ENCODE data around the gene NOA1. TPM values are rescaled to one million over a fixed set of nuclear protein-coding genes. Genes with fewer than 3 reads are reported as not detected.
"Not testable (repeated sequence)": the region's sequence is repeated elsewhere in the genome, so short reads cannot be mapped to it uniquely, and the experiment has no call there.

The NOA1 gene
- total RNA-seq, 1 donor from 2014 or later = 14.5 TPM

GRCh38 chr4:56940403-56940802 is 37.0 kb downstream of the NOA1 start:
- peaks cover 12% of the 10 kb centered on the region for H3K36me3 Mint-ChIP-seq (ENCODE audit: low read depth)
- no peak for TF ChIP-seq CTCF (IDR thresholded peaks at IDR 0.05)
- H3K4me1 Mint-ChIP-seq (ENCODE audit: low read depth) = peaks cover 11% of the 10 kb centered on the region
- no peaks in the 10 kb centered on the region for H3K27me3 Mint-ChIP-seq (ENCODE audit: low read depth)
- H3K9me3 Mint-ChIP-seq (ENCODE audit: low read depth) = no peaks in the 10 kb centered on the region
- no peak overlapping the region for H3K27ac Mint-ChIP-seq (ENCODE audit: unreplicated experiment)
- DNase-seq (ENCODE audit: low spot score) = no peak
- no peak overlapping the region for H3K4me3 Mint-ChIP-seq (ENCODE audit: unreplicated experiment)

GRCh38 chr4:56939826-56940225 is 37.6 kb downstream of the NOA1 start:
- Mint-ChIP-seq H3K36me3 (ENCODE audit: low read depth) (peaks cover 12% of the 10 kb centered on the region), H3K4me1 (ENCODE audit: low read depth) (peaks cover 11% of the 10 kb centered on the region)
- not testable (repeated sequence) for H3K27me3 Mint-ChIP-seq (ENCODE audit: low read depth); H3K27ac Mint-ChIP-seq (ENCODE audit: unreplicated experiment); DNase-seq (ENCODE audit: low spot score); H3K9me3 Mint-ChIP-seq (ENCODE audit: low read depth); H3K4me3 Mint-ChIP-seq (ENCODE audit: unreplicated experiment)

- Mint-ChIP-seq H3K36me3 (ENCODE audit: low read depth) (peaks cover 17% of the 10 kb centered on the region), H3K27ac (ENCODE audit: unreplicated experiment) (peak overlapping the region; percentile 88), H3K9me3 (ENCODE audit: low read depth) (no peaks in the 10 kb centered on the region), H3K4me1 (ENCODE audit: low read depth) (peaks cover 14% of the 10 kb centered on the region), H3K4me3 (ENCODE audit: unreplicated experiment) (no peak overlapping the region), H3K27me3 (ENCODE audit: low read depth) (no peaks in the 10 kb centered on the region)
- DNase-seq (ENCODE audit: low spot score) = no peak
- TF ChIP-seq CTCF (IDR thresholded peaks at IDR 0.05) = no peak
Measured at GRCh38 chr4:56937262-56937661, 40.1 kb downstream of the NOA1 start.

GRCh38 chr4:56931924-56932323 is 45.5 kb downstream of the NOA1 start:
- DNase-seq (ENCODE audit: low spot score) = no peak
- peaks cover 3% of the 10 kb centered on the region for H3K4me1 Mint-ChIP-seq (ENCODE audit: low read depth)
- peaks cover 25% of the 10 kb centered on the region for H3K36me3 Mint-ChIP-seq (ENCODE audit: low read depth)
- TF ChIP-seq CTCF (IDR thresholded peaks at IDR 0.05) = no peak
- H3K9me3 Mint-ChIP-seq (ENCODE audit: low read depth) = no peaks in the 10 kb centered on the region
- no peaks in the 10 kb centered on the region for H3K27me3 Mint-ChIP-seq (ENCODE audit: low read depth)
- no peak overlapping the region for H3K27ac Mint-ChIP-seq (ENCODE audit: unreplicated experiment)
- H3K4me3 Mint-ChIP-seq (ENCODE audit: unreplicated experiment) = no peak overlapping the region

- no peak overlapping the region for H3K27ac Mint-ChIP-seq (ENCODE audit: unreplicated experiment)
- H3K36me3 Mint-ChIP-seq (ENCODE audit: low read depth) = peaks cover 25% of the 10 kb centered on the region
- no peak for DNase-seq (ENCODE audit: low spot score)
- peaks cover 3% of the 10 kb centered on the region for H3K4me1 Mint-ChIP-seq (ENCODE audit: low read depth)
- H3K9me3 Mint-ChIP-seq (ENCODE audit: low read depth) = no peaks in the 10 kb centered on the region
- H3K27me3 Mint-ChIP-seq (ENCODE audit: low read depth) = no peaks in the 10 kb centered on the region
- no peak overlapping the region for H3K4me3 Mint-ChIP-seq (ENCODE audit: unreplicated experiment)
- no peak for TF ChIP-seq CTCF (IDR thresholded peaks at IDR 0.05)
Measured at GRCh38 chr4:56930638-56931037, 46.8 kb downstream of the NOA1 start.

- DNase-seq (ENCODE audit: low spot score) = no peak
- peaks cover 28% of the 10 kb centered on the region for H3K36me3 Mint-ChIP-seq (ENCODE audit: low read depth)
- no peaks in the 10 kb centered on the region for H3K27me3 Mint-ChIP-seq (ENCODE audit: low read depth)
- no peaks in the 10 kb centered on the region for H3K9me3 Mint-ChIP-seq (ENCODE audit: low read depth)
- H3K27ac Mint-ChIP-seq (ENCODE audit: unreplicated experiment) = no peak overlapping the region
- no peaks in the 10 kb centered on the region for H3K4me1 Mint-ChIP-seq (ENCODE audit: low read depth)
- no peak for TF ChIP-seq CTCF (IDR thresholded peaks at IDR 0.05)
- no peak overlapping the region for H3K4me3 Mint-ChIP-seq (ENCODE audit: unreplicated experiment)
Measured at GRCh38 chr4:56927196-56927595, 50.2 kb downstream of the NOA1 start.

GRCh38 chr4:56914977-56915376 is 62.4 kb downstream of the NOA1 start:
- H3K27ac Mint-ChIP-seq (ENCODE audit: unreplicated experiment); H3K27me3 Mint-ChIP-seq (ENCODE audit: low read depth); DNase-seq (ENCODE audit: low spot score); H3K9me3 Mint-ChIP-seq (ENCODE audit: low read depth); H3K4me3 Mint-ChIP-seq (ENCODE audit: unreplicated experiment); H3K36me3 Mint-ChIP-seq (ENCODE audit: low read depth): not testable (repeated sequence)
- H3K4me1 Mint-ChIP-seq (ENCODE audit: low read depth) = peaks cover 44% of the 10 kb centered on the region

Measured in chondrocyte (in vitro differentiated cells).